ENCODE measurements around the gene JAZF1.

Gene JAZF1

DNA sequence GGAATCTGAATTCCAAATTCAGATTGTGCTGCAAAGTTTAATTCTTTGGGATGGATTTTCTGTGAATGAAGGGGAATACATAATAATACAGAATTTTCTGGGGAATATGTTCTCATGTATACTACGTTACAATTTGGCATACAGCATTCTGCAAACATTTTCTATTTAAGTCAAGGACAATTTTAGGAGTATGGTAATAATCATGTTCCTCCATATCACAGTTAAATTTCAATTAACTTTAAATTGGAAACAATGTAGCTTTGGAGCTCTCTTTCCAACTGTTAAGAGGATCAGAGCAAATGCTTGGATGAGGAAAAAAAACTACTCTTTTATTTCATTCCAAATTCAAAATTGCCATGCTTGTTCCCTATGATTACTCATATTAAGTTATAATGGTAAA lies 217.5 kb downstream of the JAZF1 start:
- TF ChIP-seq, protein P1, sequence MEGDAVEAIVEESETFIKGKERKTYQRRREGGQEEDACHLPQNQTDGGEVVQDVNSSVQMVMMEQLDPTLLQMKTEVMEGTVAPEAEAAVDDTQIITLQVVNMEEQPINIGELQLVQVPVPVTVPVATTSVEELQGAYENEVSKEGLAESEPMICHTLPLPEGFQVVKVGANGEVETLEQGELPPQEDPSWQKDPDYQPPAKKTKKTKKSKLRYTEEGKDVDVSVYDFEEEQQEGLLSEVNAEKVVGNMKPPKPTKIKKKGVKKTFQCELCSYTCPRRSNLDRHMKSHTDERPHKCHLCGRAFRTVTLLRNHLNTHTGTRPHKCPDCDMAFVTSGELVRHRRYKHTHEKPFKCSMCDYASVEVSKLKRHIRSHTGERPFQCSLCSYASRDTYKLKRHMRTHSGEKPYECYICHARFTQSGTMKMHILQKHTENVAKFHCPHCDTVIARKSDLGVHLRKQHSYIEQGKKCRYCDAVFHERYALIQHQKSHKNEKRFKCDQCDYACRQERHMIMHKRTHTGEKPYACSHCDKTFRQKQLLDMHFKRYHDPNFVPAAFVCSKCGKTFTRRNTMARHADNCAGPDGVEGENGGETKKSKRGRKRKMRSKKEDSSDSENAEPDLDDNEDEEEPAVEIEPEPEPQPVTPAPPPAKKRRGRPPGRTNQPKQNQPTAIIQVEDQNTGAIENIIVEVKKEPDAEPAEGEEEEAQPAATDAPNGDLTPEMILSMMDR (conservative IDR thresholded peaks at IDR 0.05; ENCODE audit: low read depth, low read length): no peak
- H3K4me3 ChIP-seq (ENCODE audit: low read depth, low read length): no peak overlapping the region
- no peak for DNase-seq (ENCODE audit: low read depth)

DNA sequence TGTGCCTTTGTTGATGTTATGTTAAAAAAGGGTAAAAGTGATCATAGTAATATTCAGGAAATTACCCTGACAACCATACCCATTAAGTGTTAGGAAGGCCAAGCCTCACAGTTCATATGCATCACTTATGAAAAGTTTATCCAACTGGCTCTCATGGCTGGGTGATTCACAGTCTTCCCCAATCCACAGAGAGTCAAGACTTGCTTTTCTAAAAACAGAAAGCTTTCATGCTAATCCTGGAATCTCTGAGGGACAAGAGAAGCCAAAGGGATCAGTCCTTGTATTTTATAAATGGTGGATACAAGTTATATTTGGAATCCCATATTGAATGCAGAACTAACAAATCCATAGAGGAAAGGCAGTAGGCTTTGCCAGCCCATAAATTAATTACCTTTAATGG lies 218.3 kb downstream of the JAZF1 start:
- no peak for DNase-seq (ENCODE audit: low read depth)
- TF ChIP-seq, protein P1 (conservative IDR thresholded peaks at IDR 0.05; ENCODE audit: low read depth, low read length): no peak
- H3K4me3 ChIP-seq (ENCODE audit: low read depth, low read length): no peak overlapping the region

DNA sequence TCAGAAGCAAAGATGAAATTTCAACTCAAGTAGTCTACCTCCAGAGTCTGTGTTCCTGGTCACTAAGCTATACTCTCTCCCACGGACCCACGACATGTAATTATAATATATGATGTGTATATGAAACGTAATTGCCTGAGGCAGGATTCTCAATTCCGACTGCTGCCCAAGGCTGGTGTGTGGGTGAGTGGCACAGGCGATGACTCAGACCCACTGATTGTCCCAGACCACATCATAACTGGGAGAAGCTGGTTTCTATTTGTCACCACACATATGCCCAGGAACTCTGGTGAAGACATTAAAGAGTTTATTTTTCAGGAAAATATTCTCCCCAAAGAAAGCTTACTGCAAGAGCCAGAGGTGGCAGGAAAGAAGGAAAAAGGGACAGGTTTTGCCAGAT lies 219.3 kb downstream of the JAZF1 start:
- TF ChIP-seq, protein P1 (conservative IDR thresholded peaks at IDR 0.05; ENCODE audit: low read depth, low read length): no peak
- no peak overlapping the region for H3K4me3 ChIP-seq (ENCODE audit: low read depth, low read length)
- DNase-seq (ENCODE audit: low read depth): no peak

DNA sequence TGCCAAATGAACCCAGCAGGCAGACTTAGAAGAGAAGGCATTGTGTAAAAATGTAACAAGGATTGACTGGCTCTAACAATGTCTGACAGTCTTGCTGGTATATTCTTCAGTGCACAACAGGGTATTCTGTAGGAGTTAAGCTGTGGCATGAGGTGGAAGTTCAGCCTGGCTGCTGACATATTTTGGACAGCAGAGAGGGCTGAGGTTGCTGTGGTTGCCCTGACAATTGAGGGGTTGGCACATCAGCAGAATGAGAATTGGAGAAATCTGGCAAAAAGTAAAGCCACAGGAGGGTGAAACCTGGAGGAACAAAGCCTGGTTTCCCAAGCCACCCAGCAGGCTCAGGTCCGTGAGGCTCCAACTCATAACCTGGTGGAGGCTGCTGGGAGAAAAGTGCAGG lies 220.2 kb downstream of the JAZF1 start:
- TF ChIP-seq, protein P1 (conservative IDR thresholded peaks at IDR 0.05; ENCODE audit: low read depth, low read length): no peak

DNA sequence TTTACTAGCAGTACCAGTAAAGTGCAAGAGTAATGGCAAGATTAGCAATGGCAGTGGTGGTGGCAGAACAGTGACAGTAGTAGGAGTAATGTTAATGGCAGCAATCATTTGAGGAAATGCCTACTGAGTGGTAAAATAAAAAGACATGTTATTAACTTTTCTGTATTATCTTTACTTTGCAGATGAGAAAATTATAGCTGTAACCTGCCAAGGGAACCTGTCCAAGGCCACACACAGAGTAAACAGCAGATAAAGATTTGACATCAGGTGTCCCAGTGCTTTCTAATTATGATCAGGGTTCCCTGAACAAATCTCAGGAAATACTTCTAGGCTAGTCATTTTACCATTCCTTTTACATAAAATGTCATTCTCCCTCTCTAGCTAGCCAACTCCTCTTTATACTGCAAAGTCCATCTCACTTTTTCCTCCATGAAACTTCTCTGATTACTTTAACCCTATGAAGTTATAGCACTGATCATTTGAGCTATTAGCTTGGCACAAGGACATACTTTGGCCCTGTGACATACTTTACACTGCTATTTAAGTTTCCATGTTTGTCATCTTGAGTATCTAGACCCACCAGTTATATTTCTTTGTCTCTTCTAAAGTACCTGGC lies 221.6 kb downstream of the JAZF1 start:
- H3K4me3 ChIP-seq (ENCODE audit: low read depth, low read length): no peak overlapping the region
- DNase-seq (ENCODE audit: low read depth): no peak
- TF ChIP-seq, protein P1 (conservative IDR thresholded peaks at IDR 0.05; ENCODE audit: low read depth, low read length): no peak

More for the DNA sequence above, 220.2 kb downstream of the JAZF1 start:
- H3K4me3 ChIP-seq (ENCODE audit: low read depth, low read length): no peak overlapping the region
- DNase-seq (ENCODE audit: low read depth): no peak

DNA sequence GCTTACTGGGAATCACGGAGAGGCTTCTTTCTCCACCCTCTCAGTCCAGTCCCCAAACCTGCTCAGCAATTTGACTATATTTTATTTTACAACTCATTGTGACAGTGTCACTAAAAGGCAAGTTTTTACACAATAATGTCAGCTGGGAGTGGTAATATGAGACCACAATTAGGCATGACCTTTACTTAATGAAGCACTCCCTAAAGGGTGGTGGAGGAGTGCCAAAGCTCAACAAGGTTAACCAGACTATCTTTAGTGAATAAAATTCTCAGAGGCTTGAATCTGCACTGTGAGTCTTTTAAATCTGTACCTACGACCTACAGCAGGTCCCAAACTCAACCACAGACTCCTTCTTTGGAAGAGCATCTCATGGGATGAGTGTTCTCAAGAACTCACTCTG lies 225.0 kb downstream of the JAZF1 start:
- H3K4me3 ChIP-seq (ENCODE audit: low read depth, low read length): no peak overlapping the region
- no peak for DNase-seq (ENCODE audit: low read depth)
- TF ChIP-seq, protein P1 (conservative IDR thresholded peaks at IDR 0.05; ENCODE audit: low read depth, low read length): no peak

DNA sequence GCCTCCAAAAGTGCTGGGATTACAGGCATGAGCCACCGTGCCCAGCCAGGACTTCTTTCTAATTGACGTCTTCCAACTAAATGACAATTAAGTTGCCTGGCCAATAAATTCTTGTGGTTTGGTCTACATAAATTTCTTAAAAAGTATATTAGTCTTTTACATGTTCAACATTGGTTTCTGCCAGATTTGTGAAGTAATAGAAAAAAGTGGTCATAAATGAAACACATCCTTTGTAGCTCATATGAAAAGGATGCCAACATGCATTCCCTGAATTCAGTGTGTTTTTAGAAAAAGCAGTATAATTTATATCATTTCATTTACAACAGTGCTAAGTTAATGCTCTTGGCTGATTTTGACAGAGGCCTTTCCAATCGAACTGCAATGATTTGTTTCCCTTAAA lies 225.6 kb downstream of the JAZF1 start:
- no peak for DNase-seq (ENCODE audit: low read depth)
- H3K4me3 ChIP-seq (ENCODE audit: low read depth, low read length): no peak overlapping the region
- TF ChIP-seq, protein P1 (conservative IDR thresholded peaks at IDR 0.05; ENCODE audit: low read depth, low read length): no peak

Data from choroid plexus epithelial cell (primary cell).